ENCODE measurements around the gene MTMR12.
"Not testable (repeated sequence)": the region's sequence is repeated elsewhere in the genome, so short reads cannot be mapped to it uniquely, and the experiment has no call there.

Gene MTMR12

DNA sequence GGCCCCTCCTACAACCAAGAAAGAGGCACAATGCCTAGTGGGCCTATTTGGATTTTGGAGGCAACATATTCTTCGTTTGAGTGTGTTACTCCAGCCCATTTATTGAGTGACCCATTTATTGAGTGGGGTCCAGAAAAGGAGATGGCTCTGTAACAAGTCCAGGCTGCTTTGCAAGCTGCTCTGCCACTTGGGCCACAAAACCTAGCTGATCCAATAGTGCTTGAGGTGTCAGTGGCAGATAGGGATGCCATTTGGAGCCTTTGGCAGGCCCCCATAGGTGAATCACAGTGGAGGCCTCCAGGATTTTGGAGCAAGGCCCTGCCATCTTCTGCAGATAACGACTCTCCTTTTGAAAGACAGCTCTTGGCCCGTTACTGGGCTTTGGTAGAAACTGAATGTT lies 22.2 kb downstream of the MTMR12 start:
- H3K79me1 ChIP-seq (ENCODE audit: low read depth, low read length): not testable (repeated sequence)

DNA sequence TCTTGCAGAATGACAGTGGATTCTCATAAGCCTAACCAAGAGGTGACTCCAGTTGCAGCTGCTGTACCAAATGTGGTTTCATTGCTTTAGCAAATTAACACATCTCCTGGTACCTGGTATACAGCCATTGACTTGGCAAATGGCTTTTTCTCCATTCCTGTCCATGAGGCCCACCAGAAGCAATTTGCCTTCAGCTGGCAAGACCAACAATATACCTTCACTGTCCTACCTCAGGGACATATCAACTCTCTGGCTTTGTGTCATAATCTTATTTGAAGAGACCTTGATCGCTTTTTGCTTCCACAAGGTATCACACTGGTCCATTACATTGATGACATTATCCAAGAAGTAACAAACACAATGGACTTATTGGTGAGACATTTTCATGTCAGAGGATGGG lies 22.8 kb downstream of the MTMR12 start:
- H3K79me1 ChIP-seq (ENCODE audit: low read depth, low read length); H3K27ac ChIP-seq (replicated peaks; ENCODE audit: low read length); H2BK5ac ChIP-seq (ENCODE audit: low read length); H3K18ac ChIP-seq (ENCODE audit: low read length); H4K8ac ChIP-seq (ENCODE audit: low read depth, low read length); H2BK120ac ChIP-seq (ENCODE audit: low read depth, low read length); H2AK5ac ChIP-seq (ENCODE audit: low read depth, low read length); H3K4me3 ChIP-seq (ENCODE audit: low read length in 2 of 2); H3K4ac ChIP-seq (ENCODE audit: low read length); H3K4me1 ChIP-seq (ENCODE audit: control insufficient read depth in 2 of 2, insufficient read depth in 1 of 2, low read depth in 1 of 2, low read length in 2 of 2); H3K27me3 ChIP-seq (ENCODE audit: control insufficient read depth in 3 of 3, insufficient read depth in 3 of 3, low read depth in 1 of 3, low read length in 3 of 3); H3K14ac ChIP-seq (ENCODE audit: low read length); H2BK15ac ChIP-seq (ENCODE audit: low read length); H3K9ac ChIP-seq (ENCODE audit: low read depth, low read length, poor library complexity); DNase-seq (ENCODE audit: low spot score); H3K23ac ChIP-seq (ENCODE audit: low read depth, low read length, poor library complexity); H3K4me2 ChIP-seq (ENCODE audit: insufficient read depth, low read length, poor library complexity, severe bottlenecking); H4K91ac ChIP-seq (ENCODE audit: low read depth, low read length, poor library complexity); H2AFZ ChIP-seq (ENCODE audit: low read length); H2BK12ac ChIP-seq (ENCODE audit: low read length): not testable (repeated sequence)
- WGBS, 2 donors (ENCODE audit: extremely low coverage in 2 of 2, insufficient read length in 2 of 2, insufficient replicate concordance in 1 of 2): no CpG with 5 or more reads among the region's 1 CpG
- peaks cover 0 to 34% of the 10 kb centered on the region in 2 donors for H3K36me3 ChIP-seq (replicated peaks in 1 of 2; ENCODE audit: control insufficient read depth in 2 of 2, insufficient read depth in 2 of 2, low read length in 2 of 2)
- H3K9me3 ChIP-seq (replicated peaks in 1 of 2; ENCODE audit: control insufficient read depth in 2 of 2, insufficient read depth in 1 of 2, low read depth in 1 of 2, low read length in 2 of 2): peaks cover 0 to 13% of the 10 kb centered on the region in 2 donors

More for the DNA sequence above, 22.2 kb downstream of the MTMR12 start:
- H2AFZ ChIP-seq (ENCODE audit: low read length); H2BK5ac ChIP-seq (ENCODE audit: low read length); H4K91ac ChIP-seq (ENCODE audit: low read depth, low read length, poor library complexity); H3K9ac ChIP-seq (ENCODE audit: low read depth, low read length, poor library complexity); H4K8ac ChIP-seq (ENCODE audit: low read depth, low read length); H2BK15ac ChIP-seq (ENCODE audit: low read length); H3K23ac ChIP-seq (ENCODE audit: low read depth, low read length, poor library complexity); H3K4me1 ChIP-seq (ENCODE audit: control insufficient read depth in 2 of 2, insufficient read depth in 1 of 2, low read depth in 1 of 2, low read length in 2 of 2); H2BK12ac ChIP-seq (ENCODE audit: low read length); H3K14ac ChIP-seq (ENCODE audit: low read length); H3K4me2 ChIP-seq (ENCODE audit: insufficient read depth, low read length, poor library complexity, severe bottlenecking); H3K27ac ChIP-seq (replicated peaks; ENCODE audit: low read length); H2BK120ac ChIP-seq (ENCODE audit: low read depth, low read length); H2AK5ac ChIP-seq (ENCODE audit: low read depth, low read length); H3K4ac ChIP-seq (ENCODE audit: low read length); H3K27me3 ChIP-seq (ENCODE audit: control insufficient read depth in 3 of 3, insufficient read depth in 3 of 3, low read depth in 1 of 3, low read length in 3 of 3); H3K18ac ChIP-seq (ENCODE audit: low read length); DNase-seq (ENCODE audit: low spot score); H3K4me3 ChIP-seq (ENCODE audit: low read length in 2 of 2): not testable (repeated sequence)
- Histone ChIP-seq H3K9me3 (replicated peaks in 1 of 2; ENCODE audit: control insufficient read depth in 2 of 2, insufficient read depth in 1 of 2, low read depth in 1 of 2, low read length in 2 of 2) (peaks cover 0 to 13% of the 10 kb centered on the region in 2 donors), H3K36me3 (replicated peaks in 1 of 2; ENCODE audit: control insufficient read depth in 2 of 2, insufficient read depth in 2 of 2, low read length in 2 of 2) (peaks cover 0 to 39% of the 10 kb centered on the region in 2 donors)
- no CpG with 5 or more reads among the region's 3 CpGs for WGBS, 2 donors (ENCODE audit: extremely low coverage in 2 of 2, insufficient read length in 2 of 2, insufficient replicate concordance in 1 of 2)

- H2BK12ac ChIP-seq (ENCODE audit: low read length); H3K27me3 ChIP-seq (ENCODE audit: control insufficient read depth in 3 of 3, insufficient read depth in 3 of 3, low read depth in 1 of 3, low read length in 3 of 3); H3K14ac ChIP-seq (ENCODE audit: low read length); H2BK15ac ChIP-seq (ENCODE audit: low read length); H3K4me2 ChIP-seq (ENCODE audit: insufficient read depth, low read length, poor library complexity, severe bottlenecking); H2AK5ac ChIP-seq (ENCODE audit: low read depth, low read length); H3K27ac ChIP-seq (replicated peaks; ENCODE audit: low read length); H2BK5ac ChIP-seq (ENCODE audit: low read length); H3K4ac ChIP-seq (ENCODE audit: low read length); H3K18ac ChIP-seq (ENCODE audit: low read length); H2AFZ ChIP-seq (ENCODE audit: low read length); H3K79me1 ChIP-seq (ENCODE audit: low read depth, low read length); H3K4me1 ChIP-seq (ENCODE audit: control insufficient read depth in 2 of 2, insufficient read depth in 1 of 2, low read depth in 1 of 2, low read length in 2 of 2); DNase-seq (ENCODE audit: low spot score); H3K23ac ChIP-seq (ENCODE audit: low read depth, low read length, poor library complexity); H2BK120ac ChIP-seq (ENCODE audit: low read depth, low read length); H3K4me3 ChIP-seq (ENCODE audit: low read length in 2 of 2); H4K91ac ChIP-seq (ENCODE audit: low read depth, low read length, poor library complexity); H3K9ac ChIP-seq (ENCODE audit: low read depth, low read length, poor library complexity); H4K8ac ChIP-seq (ENCODE audit: low read depth, low read length): not testable (repeated sequence)
- H3K36me3 ChIP-seq (replicated peaks in 1 of 2; ENCODE audit: control insufficient read depth in 2 of 2, insufficient read depth in 2 of 2, low read length in 2 of 2): peaks cover 0 to 20% of the 10 kb centered on the region in 2 donors
- WGBS, 2 donors (ENCODE audit: extremely low coverage in 2 of 2, insufficient read length in 2 of 2, insufficient replicate concordance in 1 of 2): no CpG with 5 or more reads among the region's 3 CpGs
- peaks cover 0 to 13% of the 10 kb centered on the region in 2 donors for H3K9me3 ChIP-seq (replicated peaks in 1 of 2; ENCODE audit: control insufficient read depth in 2 of 2, insufficient read depth in 1 of 2, low read depth in 1 of 2, low read length in 2 of 2)
Measured at GRCh38 chr5:32288135-32288534, 24.6 kb downstream of the MTMR12 start.

DNA sequence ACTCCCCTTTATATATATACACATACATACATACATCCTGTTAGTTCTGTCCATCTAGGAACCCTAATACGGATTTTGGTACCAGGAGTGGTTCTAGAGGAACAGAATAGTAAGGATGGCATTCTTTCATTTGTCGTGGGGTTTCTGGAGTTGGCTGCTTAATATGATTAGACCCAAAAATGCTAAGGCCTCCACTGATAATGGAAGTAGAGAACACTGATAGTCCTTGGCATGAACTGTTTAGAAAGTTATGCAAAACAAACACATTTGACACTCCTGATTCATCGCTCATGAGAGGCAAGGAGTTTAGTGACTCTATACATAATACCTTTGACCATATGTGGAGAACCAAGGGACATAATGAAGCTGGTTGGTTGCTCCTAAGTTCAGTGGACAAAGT lies 25.2 kb downstream of the MTMR12 start:
- not testable (repeated sequence) for H3K4ac ChIP-seq (ENCODE audit: low read length); H3K4me2 ChIP-seq (ENCODE audit: insufficient read depth, low read length, poor library complexity, severe bottlenecking); H3K4me1 ChIP-seq (ENCODE audit: control insufficient read depth in 2 of 2, insufficient read depth in 1 of 2, low read depth in 1 of 2, low read length in 2 of 2); H2AK5ac ChIP-seq (ENCODE audit: low read depth, low read length); H3K18ac ChIP-seq (ENCODE audit: low read length); H3K79me1 ChIP-seq (ENCODE audit: low read depth, low read length); H3K9ac ChIP-seq (ENCODE audit: low read depth, low read length, poor library complexity); DNase-seq (ENCODE audit: low spot score); H2BK12ac ChIP-seq (ENCODE audit: low read length); H2BK15ac ChIP-seq (ENCODE audit: low read length); H3K27me3 ChIP-seq (ENCODE audit: control insufficient read depth in 3 of 3, insufficient read depth in 3 of 3, low read depth in 1 of 3, low read length in 3 of 3); H4K8ac ChIP-seq (ENCODE audit: low read depth, low read length); H3K23ac ChIP-seq (ENCODE audit: low read depth, low read length, poor library complexity); H2AFZ ChIP-seq (ENCODE audit: low read length); H2BK120ac ChIP-seq (ENCODE audit: low read depth, low read length); H3K14ac ChIP-seq (ENCODE audit: low read length); H3K27ac ChIP-seq (replicated peaks; ENCODE audit: low read length); H2BK5ac ChIP-seq (ENCODE audit: low read length); H4K91ac ChIP-seq (ENCODE audit: low read depth, low read length, poor library complexity); H3K4me3 ChIP-seq (ENCODE audit: low read length in 2 of 2)
- no CpG with 5 or more reads among the region's 3 CpGs for WGBS, 2 donors (ENCODE audit: extremely low coverage in 2 of 2, insufficient read length in 2 of 2, insufficient replicate concordance in 1 of 2)
- Histone ChIP-seq H3K36me3 (replicated peaks in 1 of 2; ENCODE audit: control insufficient read depth in 2 of 2, insufficient read depth in 2 of 2, low read length in 2 of 2) (peaks cover 0 to 15% of the 10 kb centered on the region in 2 donors), H3K9me3 (replicated peaks in 1 of 2; ENCODE audit: control insufficient read depth in 2 of 2, insufficient read depth in 1 of 2, low read depth in 1 of 2, low read length in 2 of 2) (peaks cover 0 to 13% of the 10 kb centered on the region in 2 donors)

Data from neuronal stem cell (in vitro differentiated cells).